ENCODE data around the gene ATOSB.

- peak; percentile 69 to 88 (median 78) for TF ChIP-seq CTCF (IDR thresholded peaks at IDR 0.05)
- peak; percentile 36 for TF ChIP-seq POLR2A (IDR thresholded peaks at IDR 0.05)
These were observed 19.4 kb downstream of the ATOSB start, which contains the start of gene PIGO for GRCh38 chr9:35096035-35096849.

Measured in breast epithelium (tissue), 3 donors.